ENCODE measurements around the gene IFNGR1. TPM values are rescaled to one million over a fixed set of nuclear protein-coding genes. Genes with fewer than 3 reads are reported as not detected.

Gene IFNGR1
- total and polyA plus RNA-seq, 2 experiments from 2014 or later = 22.8 to 23.2 TPM

GRCh38 chr6:137227871-137228302 lies 8.7 kb upstream of the IFNGR1 start:
- no peak overlapping the region for H3K4me2 ChIP-seq
- no peaks in the 10 kb centered on the region for H3K79me2 ChIP-seq (replicated peaks; ENCODE audit: insufficient read depth)
- no peaks in the 10 kb centered on the region for H3F3A ChIP-seq (replicated peaks; ENCODE audit: low read depth)
- H3K27ac Mint-ChIP-seq = no peak overlapping the region
- no peaks in the 10 kb centered on the region for H3K36me3 ChIP-seq (ENCODE audit: insufficient read depth)
- no peaks in the 10 kb centered on the region for H3K27me3 Mint-ChIP-seq (ENCODE audit: insufficient read depth, low read depth, poor library complexity)
- ATAC-seq (no peak), DNase-seq (ENCODE audit: low spot score) (no peak)
- no peaks in the 10 kb centered on the region; the same call in 1 of the 2 replicates for H3K4me1 ChIP-seq (ENCODE audit: insufficient read depth)
- no peaks in the 10 kb centered on the region for H3K9me3 Mint-ChIP-seq
- no peak overlapping the region for H2AFZ ChIP-seq
- no peak overlapping the region for H3K27ac ChIP-seq (ENCODE audit: low read depth)
- H3K27me3 ChIP-seq (ENCODE audit: insufficient read depth) = no peaks in the 10 kb centered on the region
- no peaks in the 10 kb centered on the region for H3K36me3 Mint-ChIP-seq (ENCODE audit: low read depth)
- H4K20me1 ChIP-seq (replicated peaks; ENCODE audit: insufficient read depth) = no peaks in the 10 kb centered on the region
- TF ChIP-seq EZH2phosphoT487 (IDR thresholded peaks at IDR 0.05; ENCODE audit: unreplicated experiment) = no peak
- TF ChIP-seq EZH2 (IDR thresholded peaks at IDR 0.05; ENCODE audit: low read depth, unreplicated experiment) = no peak
- TF ChIP-seq CREB1 (CRISPR knock-in tag; IDR thresholded peaks at IDR 0.05; ENCODE audit: low read depth) = no peak
- no peak for TF ChIP-seq CTCF (conservative IDR thresholded peaks at IDR 0.05; ENCODE audit: low read depth in 2 of 2)
- no peak for TF ChIP-seq POLR2AphosphoS5 (IDR thresholded peaks at IDR 0.05; ENCODE audit: low read depth)
- TF ChIP-seq ZNF114 (CRISPR knock-in tag; IDR thresholded peaks at IDR 0.05) = no peak
- no peak for TF ChIP-seq ZNF331 (CRISPR knock-in tag; IDR thresholded peaks at IDR 0.05; ENCODE audit: low read depth)
- no peak for TF ChIP-seq NANOG (IDR thresholded peaks at IDR 0.05; ENCODE audit: borderline replicate concordance)
- TF ChIP-seq JUNB (IDR thresholded peaks at IDR 0.05; ENCODE audit: unreplicated experiment) = no peak
- TF ChIP-seq STAT1 (IDR thresholded peaks at IDR 0.05; ENCODE audit: unreplicated experiment) = no peak
- TF ChIP-seq ZNF462 (CRISPR knock-in tag; IDR thresholded peaks at IDR 0.05) = no peak
- TF ChIP-seq ETS1 (IDR thresholded peaks at IDR 0.05) = no peak
- TF ChIP-seq REST (IDR thresholded peaks at IDR 0.05; ENCODE audit: unreplicated experiment) = no peak
- no peak overlapping the region for H3K4me3 ChIP-seq
- no peaks in the 10 kb centered on the region; the same call in 2 of the 3 replicates for H3K4me1 Mint-ChIP-seq
- no peak overlapping the region for H3K4me3 Mint-ChIP-seq
- H3K9me2 ChIP-seq (ENCODE audit: insufficient read depth) = no peaks in the 10 kb centered on the region; the same call in 1 of the 2 replicates
